ENCODE measurements around the gene NPW.

The NPW gene

DNA sequence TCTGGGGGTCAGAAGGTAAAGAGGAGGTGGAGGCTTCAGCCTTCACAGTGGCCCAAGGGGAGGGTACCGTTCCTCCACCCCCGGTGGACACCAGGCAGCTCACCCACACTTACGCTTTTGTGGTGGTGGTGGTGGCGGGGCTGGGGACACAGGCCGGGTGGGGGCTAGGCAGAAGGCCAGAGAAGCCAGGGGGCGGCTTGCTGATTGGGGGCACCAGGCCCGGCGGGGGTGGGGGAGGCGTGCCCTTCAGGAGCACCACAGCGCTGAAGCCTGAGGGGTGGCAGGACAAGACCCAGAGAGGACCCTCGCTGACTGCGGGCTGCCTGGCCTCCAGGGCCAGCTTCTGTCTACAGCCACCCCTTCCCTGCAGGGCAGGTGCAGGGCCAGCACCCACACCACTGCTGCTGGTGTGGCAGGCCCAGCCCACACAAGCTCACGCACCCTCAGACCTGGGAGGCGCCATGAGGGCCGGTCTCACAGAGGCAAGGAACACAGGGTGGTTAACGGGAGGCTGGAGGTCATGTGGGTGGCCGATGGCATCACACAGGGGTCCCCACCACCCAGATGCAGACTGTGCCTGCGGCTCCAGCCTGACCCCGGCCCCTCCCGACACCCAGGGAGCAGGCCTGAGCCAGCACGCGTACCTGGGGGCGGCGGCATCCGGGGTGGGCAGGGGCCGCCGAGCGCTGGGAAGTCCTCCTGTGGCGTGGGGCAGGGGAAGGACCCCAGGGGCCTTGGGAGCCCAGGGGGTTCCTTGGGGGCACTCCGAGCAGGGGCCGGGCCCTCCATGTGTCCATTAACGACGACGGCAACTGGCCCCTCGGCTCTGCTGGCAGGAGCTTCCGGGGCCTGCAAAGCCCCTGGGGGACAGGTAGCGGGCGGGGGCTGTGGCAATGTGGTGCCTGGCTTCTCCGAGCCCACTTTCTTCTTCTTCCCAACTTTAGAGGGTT, 20.5 kb upstream of the NPW start:
- no peaks in the 10 kb centered on the region for H3K9me3 ChIP-seq
- H3K27ac ChIP-seq = no peak overlapping the region
- H3K4me3 ChIP-seq (ENCODE audit: low read depth in 1 of 2, low read length in 1 of 2) = no peak overlapping the region
- H3K4me1 ChIP-seq (ENCODE audit: control insufficient read depth in 1 of 2, insufficient read depth in 1 of 2, low read depth in 1 of 2, low read length in 1 of 2) = peaks cover 3 to 8% of the 10 kb centered on the region in 2 experiments
- H3K27me3 ChIP-seq = no peaks in the 10 kb centered on the region
- H3K36me3 ChIP-seq = peaks cover 67% of the 10 kb centered on the region
- TF ChIP-seq, protein P1, sequence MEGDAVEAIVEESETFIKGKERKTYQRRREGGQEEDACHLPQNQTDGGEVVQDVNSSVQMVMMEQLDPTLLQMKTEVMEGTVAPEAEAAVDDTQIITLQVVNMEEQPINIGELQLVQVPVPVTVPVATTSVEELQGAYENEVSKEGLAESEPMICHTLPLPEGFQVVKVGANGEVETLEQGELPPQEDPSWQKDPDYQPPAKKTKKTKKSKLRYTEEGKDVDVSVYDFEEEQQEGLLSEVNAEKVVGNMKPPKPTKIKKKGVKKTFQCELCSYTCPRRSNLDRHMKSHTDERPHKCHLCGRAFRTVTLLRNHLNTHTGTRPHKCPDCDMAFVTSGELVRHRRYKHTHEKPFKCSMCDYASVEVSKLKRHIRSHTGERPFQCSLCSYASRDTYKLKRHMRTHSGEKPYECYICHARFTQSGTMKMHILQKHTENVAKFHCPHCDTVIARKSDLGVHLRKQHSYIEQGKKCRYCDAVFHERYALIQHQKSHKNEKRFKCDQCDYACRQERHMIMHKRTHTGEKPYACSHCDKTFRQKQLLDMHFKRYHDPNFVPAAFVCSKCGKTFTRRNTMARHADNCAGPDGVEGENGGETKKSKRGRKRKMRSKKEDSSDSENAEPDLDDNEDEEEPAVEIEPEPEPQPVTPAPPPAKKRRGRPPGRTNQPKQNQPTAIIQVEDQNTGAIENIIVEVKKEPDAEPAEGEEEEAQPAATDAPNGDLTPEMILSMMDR (IDR thresholded peaks at IDR 0.05) = no peak

GRCh38 chr16:1999866-2000514, 19.6 kb upstream of the NPW start:
- no peak overlapping the region for H3K27ac ChIP-seq
- no peak overlapping the region for H3K4me3 ChIP-seq (ENCODE audit: low read depth in 1 of 2, low read length in 1 of 2)
- peaks cover 6 to 11% of the 10 kb centered on the region in 2 experiments for H3K4me1 ChIP-seq (ENCODE audit: control insufficient read depth in 1 of 2, insufficient read depth in 1 of 2, low read depth in 1 of 2, low read length in 1 of 2)
- H3K9me3 ChIP-seq = no peaks in the 10 kb centered on the region
- H3K36me3 ChIP-seq = peaks cover 67% of the 10 kb centered on the region
- TF ChIP-seq, protein P1 (IDR thresholded peaks at IDR 0.05) = no peak
- H3K27me3 ChIP-seq = no peaks in the 10 kb centered on the region

GRCh38 chr16:2001035-2001434, 18.6 kb upstream of the NPW start:
- H3K4me1 ChIP-seq (ENCODE audit: control insufficient read depth in 1 of 2, insufficient read depth in 1 of 2, low read depth in 1 of 2, low read length in 1 of 2) = peaks cover 6 to 19% of the 10 kb centered on the region in 2 experiments
- H3K36me3 ChIP-seq = peaks cover 67% of the 10 kb centered on the region
- peaks cover 6% of the 10 kb centered on the region for H3K27me3 ChIP-seq
- no peaks in the 10 kb centered on the region for H3K9me3 ChIP-seq
- no peak overlapping the region for H3K27ac ChIP-seq
- TF ChIP-seq, protein P1 (IDR thresholded peaks at IDR 0.05) = no peak
- no peak overlapping the region for H3K4me3 ChIP-seq (ENCODE audit: low read depth in 1 of 2, low read length in 1 of 2)

DNA sequence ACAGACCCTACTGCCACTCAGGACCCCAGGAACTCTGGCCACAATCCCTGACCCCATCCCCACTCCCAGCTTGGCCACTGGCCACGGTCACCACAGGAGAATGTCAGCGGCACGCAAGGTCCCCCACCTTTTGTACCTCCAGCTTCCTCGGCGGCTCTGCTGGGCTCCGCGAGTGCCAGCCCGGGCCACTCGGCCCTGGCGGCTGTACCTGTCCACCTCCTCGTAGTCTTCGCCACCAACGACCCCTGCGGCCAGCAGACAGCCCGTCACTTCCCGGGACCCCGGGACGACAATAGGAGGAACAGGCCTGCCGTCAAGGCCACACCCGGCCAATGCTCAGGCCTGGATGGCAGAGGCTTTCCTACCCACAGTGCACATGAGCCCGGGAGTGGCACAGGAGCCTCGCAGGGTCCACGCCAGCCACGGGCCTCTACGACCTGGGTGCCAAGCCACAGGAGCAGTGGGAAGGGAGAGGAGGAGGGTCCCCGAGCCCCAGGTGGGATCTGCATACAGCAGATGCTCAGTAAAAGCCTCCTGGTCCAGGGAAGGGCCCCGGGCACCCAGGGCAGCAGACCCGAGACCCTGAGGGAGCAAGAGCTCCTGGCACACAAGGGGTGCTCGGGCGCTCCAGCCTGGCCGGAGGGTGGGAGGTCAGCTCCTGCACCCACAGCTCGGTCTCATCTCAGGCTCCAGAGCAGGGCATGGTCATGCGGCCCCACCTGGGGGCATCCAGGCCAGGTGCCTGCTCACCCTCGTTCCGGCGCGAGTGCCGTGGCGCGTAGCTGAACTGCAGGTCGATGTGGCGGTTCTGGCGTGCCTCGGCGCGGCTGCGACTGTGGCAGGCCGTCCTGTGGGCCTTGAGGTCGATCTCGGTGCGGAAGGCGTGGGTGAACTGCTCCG, 17.9 kb upstream of the NPW start:
- H3K4me1 ChIP-seq (ENCODE audit: control insufficient read depth in 1 of 2, insufficient read depth in 1 of 2, low read depth in 1 of 2, low read length in 1 of 2) = peaks cover 6 to 19% of the 10 kb centered on the region in 2 experiments
- peaks cover 6% of the 10 kb centered on the region for H3K27me3 ChIP-seq
- H3K9me3 ChIP-seq = no peaks in the 10 kb centered on the region
- no peak overlapping the region for H3K27ac ChIP-seq
- peaks cover 65% of the 10 kb centered on the region for H3K36me3 ChIP-seq
- TF ChIP-seq, protein P1 (IDR thresholded peaks at IDR 0.05) = no peak
- no peak overlapping the region for H3K4me3 ChIP-seq (ENCODE audit: low read depth in 1 of 2, low read length in 1 of 2)

Measured in neutrophil (primary cell).